Measurements from ENCODE around the gene ADAP1. TPM values are rescaled to one million over a fixed set of nuclear protein-coding genes. Genes with fewer than 3 reads are reported as not detected.

ADAP1 gene
- total RNA-seq, 1 experiment from 2014 or later, result 16.4 TPM

GRCh38 chr7:934469-935163 is 19.9 kb downstream of the ADAP1 start:
- BruUV-seq (replicated peaks), result no TSS peak
- Histone ChIP-seq H3K27me3 (replicated peaks; ENCODE audit: insufficient read depth, low read depth, low read length, poor library complexity) (no peaks in the 10 kb centered on the region), H3K27ac (ENCODE audit: low read depth, low read length, poor library complexity, severe bottlenecking) (no peak overlapping the region), H3K9me3 (ENCODE audit: low read depth, low read length, poor library complexity, severe bottlenecking) (no peaks in the 10 kb centered on the region), H3K36me3 (ENCODE audit: insufficient read depth, low read length, poor library complexity, severe bottlenecking) (no peaks in the 10 kb centered on the region), H3K4me1 (ENCODE audit: insufficient read depth, low read length, poor library complexity, severe bottlenecking) (no peaks in the 10 kb centered on the region), H3K4me3 (ENCODE audit: low read depth, low read length, poor library complexity, severe bottlenecking) (no peak overlapping the region)
- intact Hi-C loops (cut with micrococcal nuclease; ENCODE audit: unreplicated experiment), result no loop called here
- TF ChIP-seq CTCF (conservative IDR thresholded peaks at IDR 0.05; ENCODE audit: low read depth, low read length) (no peak), EZH2 (IDR thresholded peaks at IDR 0.05; ENCODE audit: borderline replicate concordance, low read depth, low read length, poor library complexity, severe bottlenecking) (no peak)
- ChIA-PET POLR2A (ENCODE audit: low non-redundant PET) (no interaction called here), CTCF (no interaction called here)
- DNase-seq (ENCODE audit: low spot score), result no peak

- DNase-seq (ENCODE audit: low spot score), result no peak
Measured at GRCh38 chr7:932651-932975, 21.9 kb downstream of the ADAP1 start.

GRCh38 chr7:931871-932650 is 22.4 kb downstream of the ADAP1 start:
- Histone ChIP-seq H3K36me3 (ENCODE audit: insufficient read depth, low read length, poor library complexity, severe bottlenecking) (no peaks in the 10 kb centered on the region), H3K9me3 (ENCODE audit: low read depth, low read length, poor library complexity, severe bottlenecking) (no peaks in the 10 kb centered on the region), H3K27me3 (replicated peaks; ENCODE audit: insufficient read depth, low read depth, low read length, poor library complexity) (no peaks in the 10 kb centered on the region), H3K4me3 (ENCODE audit: low read depth, low read length, poor library complexity, severe bottlenecking) (no peak overlapping the region), H3K4me1 (ENCODE audit: insufficient read depth, low read length, poor library complexity, severe bottlenecking) (no peaks in the 10 kb centered on the region), H3K27ac (ENCODE audit: low read depth, low read length, poor library complexity, severe bottlenecking) (no peak overlapping the region)
- no peak for DNase-seq (ENCODE audit: low spot score)
- ChIA-PET CTCF (no interaction called here), POLR2A (ENCODE audit: low non-redundant PET) (no interaction called here)
- intact Hi-C loops (cut with micrococcal nuclease; ENCODE audit: unreplicated experiment), result no loop called here
- no TSS peak for BruUV-seq (replicated peaks)
- TF ChIP-seq CTCF (conservative IDR thresholded peaks at IDR 0.05; ENCODE audit: low read depth, low read length), result no peak
- no peak for TF ChIP-seq EZH2 (IDR thresholded peaks at IDR 0.05; ENCODE audit: borderline replicate concordance, low read depth, low read length, poor library complexity, severe bottlenecking)

More at GRCh38 chr7:932651-932975, 21.9 kb downstream of the ADAP1 start:
- no peaks in the 10 kb centered on the region for H3K9me3 ChIP-seq (ENCODE audit: low read depth, low read length, poor library complexity, severe bottlenecking)
- H3K27ac ChIP-seq (ENCODE audit: low read depth, low read length, poor library complexity, severe bottlenecking), result no peak overlapping the region
- TF ChIP-seq CTCF (conservative IDR thresholded peaks at IDR 0.05; ENCODE audit: low read depth, low read length) (no peak), EZH2 (IDR thresholded peaks at IDR 0.05; ENCODE audit: borderline replicate concordance, low read depth, low read length, poor library complexity, severe bottlenecking) (no peak)
- H3K36me3 ChIP-seq (ENCODE audit: insufficient read depth, low read length, poor library complexity, severe bottlenecking), result no peaks in the 10 kb centered on the region
- no TSS peak for BruUV-seq (replicated peaks)
- H3K4me3 ChIP-seq (ENCODE audit: low read depth, low read length, poor library complexity, severe bottlenecking), result no peak overlapping the region
- POLR2A ChIA-PET (ENCODE audit: low non-redundant PET), result no interaction called here
- H3K4me1 ChIP-seq (ENCODE audit: insufficient read depth, low read length, poor library complexity, severe bottlenecking), result no peaks in the 10 kb centered on the region
- intact Hi-C loops (cut with micrococcal nuclease; ENCODE audit: unreplicated experiment), result no loop called here
- CTCF ChIA-PET, result no interaction called here
- no peaks in the 10 kb centered on the region for H3K27me3 ChIP-seq (replicated peaks; ENCODE audit: insufficient read depth, low read depth, low read length, poor library complexity)

All from A673 (cell line).